GM21576 (cell line): ENCODE data around the gene SEPTIN8.

Experiments
- ATAC-seq: cut with Tn5 transposase; IDR thresholded peaks from one replicate; pipeline ENCODE4 v1.9.1; 2021; ENCODE audit warnings: mild to moderate bottlenecking, moderate library complexity; ENCODE audit not compliant: unreplicated experiment

Gene SEPTIN8

GRCh38 chr5:132766020-132766805 is 10.8 kb downstream of the SEPTIN8 start:
- no peak for ATAC-seq

- ATAC-seq = no peak
These were observed 11.6 kb downstream of the SEPTIN8 start for GRCh38 chr5:132765311-132766019.

GRCh38 chr5:132764671-132765238 is 12.3 kb downstream of the SEPTIN8 start:
- ATAC-seq = no peak

GRCh38 chr5:132764051-132764450 is 13.0 kb downstream of the SEPTIN8 start:
- ATAC-seq = no peak

GRCh38 chr5:132763181-132764036 is 13.6 kb downstream of the SEPTIN8 start:
- no peak for ATAC-seq

GRCh38 chr5:132762246-132763000 is 14.6 kb downstream of the SEPTIN8 start:
- ATAC-seq = no peak

GRCh38 chr5:132761321-132762240 is 15.5 kb downstream of the SEPTIN8 start:
- ATAC-seq = no peak

- ATAC-seq = no peak
These were observed 16.3 kb downstream of the SEPTIN8 start for GRCh38 chr5:132760601-132761317.

- no peak for ATAC-seq
These were observed 17.0 kb downstream of the SEPTIN8 start for GRCh38 chr5:132760049-132760420.

GRCh38 chr5:132759114-132760048 is 17.7 kb downstream of the SEPTIN8 start:
- no peak for ATAC-seq

- no peak for ATAC-seq
These were observed 18.6 kb downstream of the SEPTIN8 start for GRCh38 chr5:132758451-132758850.

- no peak for ATAC-seq
These were observed 20.5 kb downstream of the SEPTIN8 start for GRCh38 chr5:132756542-132756941.

GRCh38 chr5:132754947-132755346 is 22.1 kb downstream of the SEPTIN8 start:
- no peak for ATAC-seq

- ATAC-seq = no peak
These were observed 22.9 kb downstream of the SEPTIN8 start for GRCh38 chr5:132754111-132754510.

GRCh38 chr5:132753135-132753987 is 23.7 kb downstream of the SEPTIN8 start:
- no peak for ATAC-seq

GRCh38 chr5:132752581-132753125 is 24.4 kb downstream of the SEPTIN8 start:
- ATAC-seq = no peak
